Esophagus muscularis mucosa (tissue), 4 donors: Measurements from ENCODE around the gene CDC25B. TPM values are rescaled to one million over a fixed set of nuclear protein-coding genes. Genes with fewer than 3 reads are reported as not detected.

Experiments
- DNase-seq: peaks from one replicate; pipeline ENCODE4 v3.0.0-alpha.2; 2017; ENCODE audit errors: extremely low spot score
- H3K27ac ChIP-seq, 4 donors: fragments of 200-600 bp; sonication (generic); replicated peaks in 1 of 4; 1 replicate in 3 of 4; 2 replicates in 1 of 4; pipeline ENCODE4 v1.5.1; 2016 to 2019; ENCODE audit warnings: mild to moderate bottlenecking in 1 of 4
- H3K27me3 ChIP-seq, 4 donors: fragments of 200-600 bp; sonication (generic); one replicate each; pipeline versions ENCODE4 v1.5.1 to v1.6.0; 2016 to 2019
- H3K36me3 ChIP-seq, 4 donors: fragments of 200-600 bp; sonication (generic); one replicate each; pipeline ENCODE4 v1.5.1; 2016 to 2019
- H3K4me1 ChIP-seq, 4 donors: fragments of 200-600 bp; sonication (generic); one replicate each; pipeline ENCODE4 v1.5.1; 2016 to 2019
- H3K4me3 ChIP-seq, 4 donors: fragments of 200-600 bp; sonication (generic); 1 replicate in 2 of 4; 2 replicates in 2 of 4; pipeline ENCODE4 v1.5.1; 2016 to 2019; ENCODE audit warnings: mild to moderate bottlenecking in 4 of 4, moderate library complexity in 1 of 4
- H3K9me3 ChIP-seq, 4 donors: fragments of 200-600 bp; sonication (generic); 1 replicate in 3 of 4; 2 replicates in 1 of 4; pipeline ENCODE4 v1.5.1; 2016 to 2019
- EP300 ChIP-seq: sonication (generic); formaldehyde crosslinking; IDR thresholded peaks from one replicate; pipeline ENCODE4 v1.6.1; 2017; ENCODE audit warnings: antibody characterized with exemption
- POLR2A ChIP-seq: fragments of 450-650 bp; IDR thresholded peaks from one replicate; pipeline ENCODE4 v1.6.1; 2017; ENCODE audit warnings: antibody characterized with exemption, moderate library complexity, mild to moderate bottlenecking, low read depth
- POLR2AphosphoS5 ChIP-seq, 2 donors: sonication (generic); formaldehyde crosslinking; IDR thresholded peaks; one replicate each; pipeline ENCODE4 v1.6.1; 2017; ENCODE audit warnings: antibody characterized with exemption in 2 of 2
- WGBS: methylation state at CpG from one replicate; pipeline ENCODE4 v1.1.5; 2018; 5-methylcytosine and 5-hydroxymethylcytosine counted together
- intact Hi-C: fragments of 100-400 bp; cut with DNase I; formaldehyde crosslinking; loops from one replicate; pipeline ENCODE4 v1.15.1; 2023
- total RNA-seq, 4 donors: library from RNA; depleted of rRNA; stranded (reverse); fragments of >200 nt; gene quantifications; one replicate each; pipeline versions ENCODE4 v1.1.0 to v1.2.1, GENCODE V29; 2016
- TF ChIP-seq, protein P1 (sequence below), 3 experiments: fragments of 200-600 bp in 2 of 3; fragments of 450-650 bp in 1 of 3; sonication (generic) in 2 of 3; IDR thresholded peaks; one replicate each; pipeline ENCODE4 v1.5.1; 2017 to 2019; ENCODE audit warnings: antibody characterized with exemption in 3 of 3, mild to moderate bottlenecking in 2 of 3, moderate library complexity in 1 of 3

CDC25B gene
- total RNA-seq, 4 donors from 2014 or later: 29.9 to 43.1 (median 35.6) TPM

DNA sequence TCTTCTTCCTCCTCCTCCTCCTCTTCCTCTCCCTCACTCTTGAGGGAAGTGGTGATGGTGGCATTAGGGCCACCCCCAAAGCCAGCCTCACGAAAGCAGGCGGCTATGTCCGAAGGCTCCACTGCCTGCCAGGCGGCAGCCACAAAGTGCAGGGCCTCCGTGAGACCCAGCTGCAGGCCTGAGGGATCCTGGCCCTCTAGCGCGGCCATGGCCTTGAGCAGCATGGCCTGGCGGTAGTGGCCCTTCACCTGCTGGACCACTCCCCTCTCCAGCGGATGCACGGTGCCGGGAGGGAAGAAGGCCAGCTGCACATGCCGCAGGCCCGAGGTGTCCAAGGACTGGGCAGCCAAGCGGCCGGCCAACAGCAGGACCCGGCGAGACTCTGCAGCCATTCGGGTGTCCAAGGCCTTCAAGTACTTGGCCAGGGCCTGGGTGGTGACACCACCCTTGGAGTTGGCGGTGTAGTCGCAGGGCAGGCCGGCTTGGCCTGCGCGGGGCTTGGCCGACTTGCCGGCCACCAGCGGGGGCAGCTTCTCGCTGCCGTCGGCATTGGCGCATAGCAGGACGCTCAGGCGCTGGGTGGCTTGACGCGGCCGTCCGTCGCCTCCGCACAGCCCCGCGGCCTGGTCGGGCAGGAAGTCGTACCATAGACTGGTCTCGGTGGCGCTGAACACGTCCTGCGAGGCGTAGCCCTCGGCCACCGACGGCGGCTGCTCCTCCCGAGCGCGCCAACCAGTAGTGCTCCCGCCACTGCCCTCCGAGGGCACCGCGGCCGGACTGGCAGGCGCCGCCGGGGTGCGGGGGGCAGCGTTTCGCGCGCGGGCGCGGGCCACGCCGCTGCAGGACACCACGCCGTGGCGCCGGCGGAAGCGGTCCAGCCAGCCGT lies 10.6 kb upstream of the CDC25B start:
- DNase-seq: no peak
- TF ChIP-seq, protein P1, sequence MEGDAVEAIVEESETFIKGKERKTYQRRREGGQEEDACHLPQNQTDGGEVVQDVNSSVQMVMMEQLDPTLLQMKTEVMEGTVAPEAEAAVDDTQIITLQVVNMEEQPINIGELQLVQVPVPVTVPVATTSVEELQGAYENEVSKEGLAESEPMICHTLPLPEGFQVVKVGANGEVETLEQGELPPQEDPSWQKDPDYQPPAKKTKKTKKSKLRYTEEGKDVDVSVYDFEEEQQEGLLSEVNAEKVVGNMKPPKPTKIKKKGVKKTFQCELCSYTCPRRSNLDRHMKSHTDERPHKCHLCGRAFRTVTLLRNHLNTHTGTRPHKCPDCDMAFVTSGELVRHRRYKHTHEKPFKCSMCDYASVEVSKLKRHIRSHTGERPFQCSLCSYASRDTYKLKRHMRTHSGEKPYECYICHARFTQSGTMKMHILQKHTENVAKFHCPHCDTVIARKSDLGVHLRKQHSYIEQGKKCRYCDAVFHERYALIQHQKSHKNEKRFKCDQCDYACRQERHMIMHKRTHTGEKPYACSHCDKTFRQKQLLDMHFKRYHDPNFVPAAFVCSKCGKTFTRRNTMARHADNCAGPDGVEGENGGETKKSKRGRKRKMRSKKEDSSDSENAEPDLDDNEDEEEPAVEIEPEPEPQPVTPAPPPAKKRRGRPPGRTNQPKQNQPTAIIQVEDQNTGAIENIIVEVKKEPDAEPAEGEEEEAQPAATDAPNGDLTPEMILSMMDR (IDR thresholded peaks at IDR 0.05): no peak
- TF ChIP-seq POLR2A: no peak
- TF ChIP-seq EP300: no peak
- TF ChIP-seq POLR2AphosphoS5 (IDR thresholded peaks at IDR 0.05): no peak
- Histone ChIP-seq H3K27ac (peak overlapping the region; percentile 79 to 90 (median 84)), H3K36me3 (peaks cover 0 to 20% (median 11%) of the 10 kb centered on the region in 4 donors), H3K4me3 (peak overlapping the region; percentile 68 to 83 (median 73)), H3K4me1 (peaks cover 42 to 65% (median 60%) of the 10 kb centered on the region in 4 donors), H3K9me3 (no peaks in the 10 kb centered on the region), H3K27me3 (no peaks in the 10 kb centered on the region)
- 35% methylated on average over 11 of the region's 79 CpGs for WGBS
- intact Hi-C loops: loop anchor here (2.0 to 5.0 kb wide), 2 partner anchors 35 to 297 kb away; partner anchors contain the start of gene AP5S1

DNA sequence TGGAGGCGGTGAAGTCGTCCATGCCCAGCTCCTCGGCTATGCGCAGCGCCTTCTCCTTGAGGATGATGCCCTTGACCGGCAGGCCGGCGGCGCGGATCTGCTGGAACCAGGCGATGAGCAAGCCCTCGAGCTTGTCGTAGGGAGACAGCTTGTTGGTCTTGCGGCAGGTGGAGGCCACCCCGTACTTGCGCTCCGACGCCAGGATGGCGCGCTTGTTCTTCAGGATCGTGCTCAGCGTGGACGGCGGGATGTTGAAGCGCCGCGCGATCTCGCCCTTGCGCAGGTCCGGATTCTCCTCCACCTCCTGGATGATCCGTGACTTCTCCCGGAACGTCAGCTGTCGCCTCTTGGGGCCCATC lies 10.0 kb upstream of the CDC25B start:
- DNase-seq: no peak
- Histone ChIP-seq H3K4me3 (peak overlapping the region; percentile 68 to 83 (median 73)), H3K4me1 (peaks cover 36 to 59% (median 54%) of the 10 kb centered on the region in 4 donors), H3K36me3 (peaks cover 0 to 20% (median 11%) of the 10 kb centered on the region in 4 donors), H3K9me3 (no peaks in the 10 kb centered on the region), H3K27ac (peak overlapping the region; percentile 79 to 90 (median 84)), H3K27me3 (no peaks in the 10 kb centered on the region)
- no CpG with 5 or more reads among the region's 35 CpGs for WGBS
- TF ChIP-seq POLR2A (no peak), POLR2AphosphoS5 (IDR thresholded peaks at IDR 0.05) (no peak)
- intact Hi-C loops: loop anchor here (2.0 to 5.0 kb wide), 2 partner anchors 35 to 296 kb away; partner anchors contain the start of gene AP5S1

DNA sequence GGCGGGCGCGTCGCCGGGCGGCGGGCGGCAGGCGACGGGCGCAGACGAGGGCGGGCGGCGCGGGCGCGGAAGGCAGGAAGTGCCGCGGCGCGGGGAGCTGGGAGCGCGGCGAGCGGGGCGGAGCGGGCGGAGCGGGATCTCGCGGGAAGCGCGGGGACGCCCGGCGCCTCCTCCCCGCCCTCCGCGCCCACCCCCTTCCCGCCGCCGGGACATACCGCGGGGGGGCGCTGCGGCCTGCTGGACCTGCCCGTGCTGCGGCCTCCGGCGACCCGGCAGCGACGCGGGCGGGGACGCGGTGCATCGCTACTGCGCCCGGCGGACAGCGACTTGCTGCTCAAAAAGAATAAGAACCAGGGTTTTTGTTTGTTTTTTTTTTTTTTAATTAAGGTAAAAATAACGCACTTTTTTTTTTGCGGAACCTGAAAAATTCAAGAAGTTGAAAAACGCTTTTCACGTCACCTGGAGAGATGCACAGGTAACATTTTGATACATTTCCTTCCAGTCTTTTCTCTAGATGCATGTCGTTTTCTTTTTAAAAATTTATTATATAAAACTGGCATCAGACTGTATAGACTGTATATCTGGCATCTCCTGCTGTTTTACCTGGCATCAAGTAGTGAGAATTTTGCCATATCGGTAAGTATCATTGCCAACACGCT lies 9.3 kb upstream of the CDC25B start, which contains the start of gene CENPB:
Gene CENPB, minus strand, starts transcription at position 76 of the 659 bp plus-strand sequence. CDS start 257 bp downstream, outside the sequence.
- peak within 1 kb of the TSS; percentile 68 to 83 (median 73) for H3K4me3 ChIP-seq
- no peaks in the 10 kb centered on the region for H3K27me3 ChIP-seq
- peak; percentile 94 for DNase-seq
- intact Hi-C loops: loop anchor here (2.0 to 5.0 kb wide), 2 partner anchors 34 to 296 kb away; partner anchors contain the start of gene AP5S1
- peaks cover 0 to 20% (median 11%) of the 10 kb centered on the region in 4 donors for H3K36me3 ChIP-seq
- TF ChIP-seq, protein P1 (IDR thresholded peaks at IDR 0.05): peak; percentile 75 to 94 (median 90)
- TF ChIP-seq EP300 (no peak), POLR2AphosphoS5 (IDR thresholded peaks at IDR 0.05) (peak; percentile 42 to 49)
- no peaks in the 10 kb centered on the region for H3K9me3 ChIP-seq
- WGBS: 21% methylated on average over 8 of the region's 70 CpGs
- peaks cover 32 to 52% (median 47%) of the 10 kb centered on the region in 4 donors for H3K4me1 ChIP-seq
- H3K27ac ChIP-seq: peak within 1 kb of the TSS; percentile 79 to 90 (median 84)

DNA sequence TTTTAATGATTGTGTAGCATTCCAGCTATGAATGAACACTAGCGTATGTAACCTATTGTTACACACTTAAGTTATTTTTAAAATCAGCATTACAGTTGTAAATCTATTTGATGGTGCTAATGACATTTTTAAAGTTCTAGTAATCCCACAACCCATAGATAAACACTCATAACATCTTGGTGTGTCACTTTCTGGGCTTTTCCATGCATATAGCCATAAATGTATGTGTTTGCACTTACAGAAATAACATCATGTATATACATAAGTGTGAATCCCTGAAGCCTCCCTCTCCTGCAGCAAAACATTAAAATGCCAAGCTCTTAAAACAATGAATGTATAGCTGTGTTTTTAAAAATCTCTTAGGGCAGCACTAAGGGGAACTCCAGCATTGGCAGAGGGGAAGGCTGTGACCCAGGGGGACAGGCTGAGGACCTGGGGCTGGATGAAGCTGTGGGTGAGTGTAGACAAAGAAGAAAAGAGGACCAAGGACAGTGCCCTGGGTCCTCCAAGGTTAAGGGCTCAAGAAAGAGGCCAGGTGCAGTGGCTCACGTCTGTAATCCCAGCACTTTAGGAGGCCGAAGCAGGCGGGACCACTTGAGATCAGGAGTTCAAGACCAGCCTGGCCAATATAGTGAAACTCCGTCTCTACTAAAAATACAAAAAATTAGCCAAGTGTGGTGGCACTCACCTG lies 8.6 kb upstream of the CDC25B start:
- TF ChIP-seq, protein P1 (IDR thresholded peaks at IDR 0.05): no peak
- TF ChIP-seq EP300 (no peak), POLR2A (no peak), POLR2AphosphoS5 (IDR thresholded peaks at IDR 0.05) (no peak)

More for the DNA sequence above, 8.6 kb upstream of the CDC25B start:
- no peak for DNase-seq
- peak overlapping the region; percentile 35 to 83 (median 70) for H3K4me3 ChIP-seq
- WGBS: 72% methylated on average over 5 of the region's 5 CpGs
- peaks cover 32 to 51% (median 47%) of the 10 kb centered on the region in 4 donors for H3K4me1 ChIP-seq
- H3K27me3 ChIP-seq: no peaks in the 10 kb centered on the region
- H3K9me3 ChIP-seq: no peaks in the 10 kb centered on the region
- peaks cover 0 to 19% (median 11%) of the 10 kb centered on the region in 4 donors for H3K36me3 ChIP-seq
- H3K27ac ChIP-seq: peak overlapping the region; percentile 31 to 85 (median 38)
- intact Hi-C loops: loop anchor here (1.0 to 5.0 kb wide), 3 partner anchors 33 to 295 kb away; partner anchors contain the start of genes AP5S1 and MAVS
